GM21737 (cell line): Measurements from ENCODE around the gene COPA.

ENCODE experiments used
- ATAC-seq: cut with Tn5 transposase; IDR thresholded peaks from one replicate; pipeline ENCODE4 v1.9.1; 2021; ENCODE audit warnings: mild to moderate bottlenecking, moderate library complexity; ENCODE audit not compliant: unreplicated experiment

Gene COPA

GRCh38 chr1:160277330-160277729, 65.7 kb downstream of the COPA start:
- no peak for ATAC-seq

GRCh38 chr1:160271025-160271424, 72.0 kb downstream of the COPA start:
- ATAC-seq = no peak

- no peak for ATAC-seq
Observed at GRCh38 chr1:160267284-160267991, 75.6 kb downstream of the COPA start.

GRCh38 chr1:160264795-160265307, 78.2 kb downstream of the COPA start:
- no peak for ATAC-seq

GRCh38 chr1:160261893-160262794, 80.9 kb downstream of the COPA start, which contains the start of gene DCAF8:
Gene DCAF8, minus strand, starts transcription at chr1:160262549. Its CDS starts 18,541 bp downstream, at chr1:160244008.
- peak; percentile 84 for ATAC-seq

- peak; percentile 37 for ATAC-seq
Observed at GRCh38 chr1:160261556-160261892, 81.5 kb downstream of the COPA start.

GRCh38 chr1:160260406-160261382, 82.4 kb downstream of the COPA start:
- ATAC-seq = no peak

GRCh38 chr1:160258177-160258798, 84.8 kb downstream of the COPA start:
- no peak for ATAC-seq

GRCh38 chr1:160257411-160258015, 85.5 kb downstream of the COPA start:
- no peak for ATAC-seq

- ATAC-seq = no peak
Observed at GRCh38 chr1:160256396-160257046, 86.5 kb downstream of the COPA start.

GRCh38 chr1:160255781-160256300, 87.2 kb downstream of the COPA start:
- ATAC-seq = no peak

GRCh38 chr1:160251687-160252526, 91.1 kb downstream of the COPA start:
- no peak for ATAC-seq

- ATAC-seq = no peak
Observed at GRCh38 chr1:160251011-160251410, 92.0 kb downstream of the COPA start.

GRCh38 chr1:160247053-160247452, 96.0 kb downstream of the COPA start:
- no peak for ATAC-seq

GRCh38 chr1:160245434-160245833, 97.6 kb downstream of the COPA start:
- ATAC-seq = no peak

- no peak for ATAC-seq
Observed at GRCh38 chr1:160244209-160244608, 98.8 kb downstream of the COPA start.

- no peak for ATAC-seq
Observed at GRCh38 chr1:160243767-160244166, 99.3 kb downstream of the COPA start.
